Caco-2 (cell line): ENCODE data around the gene DYNC1H1. TPM values are rescaled to one million over a fixed set of nuclear protein-coding genes. Genes with fewer than 3 reads are reported as not detected.

Experiments
- BruUV-seq: library from RNA; stranded (reverse); fragments of 400-500 nt; replicated peaks from 2 replicates; lab custom pipeline; 2021; lab: Mats Ljungman, UMichigan
- CTCF ChIA-PET: fragments of 300-600 bp; sonication (Branson Sonifier 250); formaldehyde crosslinking; loops from one replicate; lab custom pipeline; 2022; ENCODE audit warnings: antibody characterized with exemption; lab: Charles Lee
- POLR2A ChIA-PET: fragments of 300-600 bp; sonication (Branson Sonifier 250); formaldehyde crosslinking; loops from one replicate; lab custom pipeline; 2022; ENCODE audit warnings: antibody characterized with exemption; lab: Charles Lee
- DNase-seq, 2 experiments: peaks; one replicate each; pipeline versions ENCODE4 v3.0.0 to v3.0.0-alpha.2; 2020 to 2022
- H3K27me3 ChIP-seq: replicated peaks from 2 replicates; pipeline ENCODE4 v1.6.0; 2011; ENCODE audit warnings: low read length; ENCODE audit not compliant: control insufficient read depth, insufficient read depth
- H3K36me3 ChIP-seq: 2 replicates; pipeline ENCODE4 v1.5.1; 2011; ENCODE audit warnings: low read length; ENCODE audit not compliant: control insufficient read depth, insufficient read depth
- H3K4me1 ChIP-seq: fragments of 250-450 bp; sonication (Bioruptor Pico); 2 replicates; pipeline ENCODE4 v1.5.1; 2020; ENCODE audit warnings: mild to moderate bottlenecking
- H3K4me3 ChIP-seq: 2 replicates; pipeline ENCODE4 v1.5.1; 2011; ENCODE audit warnings: low read depth, mild to moderate bottlenecking, control low read depth, low read length
- H3K9me3 ChIP-seq: fragments of 250-450 bp; sonication (Bioruptor Pico); 2 replicates; pipeline ENCODE4 v1.5.1; 2020; ENCODE audit warnings: mild to moderate bottlenecking, moderate library complexity
- H3K27ac Mint-ChIP-seq: one replicate; pipeline ENCODE4 v1.8.0; 2022; ENCODE audit warnings: mixed read lengths; ENCODE audit not compliant: unreplicated experiment
- H3K27me3 Mint-ChIP-seq: one replicate; pipeline ENCODE4 v1.8.0; 2022; ENCODE audit warnings: mixed read lengths; ENCODE audit not compliant: insufficient read depth, unreplicated experiment
- H3K36me3 Mint-ChIP-seq: one replicate; pipeline ENCODE4 v1.8.0; 2022; ENCODE audit warnings: mild to moderate bottlenecking, mixed read lengths; ENCODE audit not compliant: insufficient read depth, unreplicated experiment
- H3K4me1 Mint-ChIP-seq: one replicate; pipeline ENCODE4 v1.8.0; 2022; ENCODE audit warnings: low read depth, mixed read lengths; ENCODE audit not compliant: unreplicated experiment
- H3K4me3 Mint-ChIP-seq: one replicate; pipeline ENCODE4 v1.8.0; 2022; ENCODE audit warnings: mild to moderate bottlenecking, moderate library complexity, mixed read lengths; ENCODE audit not compliant: unreplicated experiment
- H3K9me3 Mint-ChIP-seq: one replicate; pipeline ENCODE4 v1.8.0; 2022; ENCODE audit warnings: mixed read lengths; ENCODE audit not compliant: unreplicated experiment
- CTCF ChIP-seq, 2 experiments: fragments of 200-600 bp in 1 of 2; IDR thresholded peaks; 1 replicate in 1 of 2; 2 replicates in 1 of 2; pipeline versions ENCODE4 v1.5.1 to v1.8.0; 2011 to 2022; ENCODE audit warnings: antibody characterized with exemption in 1 of 2, control low read depth in 1 of 2, inconsistent platforms in 1 of 2, low read depth in 1 of 2, low read length in 1 of 2, mild to moderate bottlenecking in 1 of 2, moderate library complexity in 1 of 2; ENCODE audit not compliant: insufficient read depth in 1 of 2, severe bottlenecking in 1 of 2, unreplicated experiment in 1 of 2
- intact Hi-C: fragments of 100-400 bp; cut with micrococcal nuclease; formaldehyde crosslinking; loops from one replicate; pipeline ENCODE4 v1.10.0; 2022; ENCODE audit not compliant: unreplicated experiment
- total RNA-seq: library from RNA; stranded (reverse); gene quantifications from 2 replicates; pipeline ENCODE4 v1.2.3, GENCODE V29; 2022

DYNC1H1 gene
- total RNA-seq, 1 experiment from 2014 or later = 351 TPM

DNA sequence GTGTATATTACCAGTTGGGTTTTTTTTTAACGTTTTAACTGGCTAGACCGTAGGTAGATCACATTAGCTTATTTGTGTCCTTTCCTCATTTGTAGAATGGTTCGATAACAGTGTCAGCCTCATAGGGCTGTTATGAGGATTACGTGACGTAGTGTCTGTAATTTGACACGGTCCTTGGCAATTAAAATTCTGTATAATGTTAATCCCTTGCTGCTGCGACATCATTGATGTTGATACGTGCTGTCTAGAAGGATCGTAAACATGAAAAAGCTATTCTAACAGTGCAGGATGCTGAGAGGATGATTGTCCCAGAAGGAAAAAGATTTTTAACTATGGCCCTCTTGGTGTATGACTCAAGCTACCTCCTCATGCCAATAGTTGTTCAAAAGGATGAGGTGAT is 71.5 kb downstream of the DYNC1H1 start:
- Mint-ChIP-seq H3K4me3 (no peak overlapping the region), H3K36me3 (peaks cover 65% of the 10 kb centered on the region), H3K27ac (no peak overlapping the region), H3K9me3 (no peaks in the 10 kb centered on the region), H3K27me3 (no peaks in the 10 kb centered on the region), H3K4me1 (no peaks in the 10 kb centered on the region)
- intact Hi-C loops = no loop called here
- Histone ChIP-seq H3K4me1 (no peaks in the 10 kb centered on the region), H3K4me3 (no peak overlapping the region), H3K27me3 (no peaks in the 10 kb centered on the region), H3K9me3 (no peaks in the 10 kb centered on the region), H3K36me3 (peaks cover 7% of the 10 kb centered on the region)
- POLR2A ChIA-PET = no interaction called here
- no peak for DNase-seq
- TF ChIP-seq CTCF (IDR thresholded peaks at IDR 0.05; ENCODE audit: insufficient read depth in 1 of 2, low read depth in 1 of 2, low read length in 1 of 2, severe bottlenecking in 1 of 2, unreplicated experiment in 1 of 2) = no peak
- CTCF ChIA-PET = no interaction called here
- BruUV-seq = no TSS peak

GRCh38 chr14:102037686-102038085 is 73.3 kb downstream of the DYNC1H1 start:
- no peak overlapping the region for H3K4me3 ChIP-seq
- Mint-ChIP-seq H3K27me3 (no peaks in the 10 kb centered on the region), H3K27ac (no peak overlapping the region), H3K4me1 (no peaks in the 10 kb centered on the region), H3K9me3 (no peaks in the 10 kb centered on the region), H3K36me3 (peaks cover 77% of the 10 kb centered on the region), H3K4me3 (no peak overlapping the region)
- H3K27me3 ChIP-seq = no peaks in the 10 kb centered on the region
- POLR2A ChIA-PET = no interaction called here
- H3K9me3 ChIP-seq = no peaks in the 10 kb centered on the region
- H3K4me1 ChIP-seq = no peaks in the 10 kb centered on the region
- intact Hi-C loops = no loop called here
- no TSS peak for BruUV-seq
- no peak for DNase-seq
- TF ChIP-seq CTCF (IDR thresholded peaks at IDR 0.05; ENCODE audit: insufficient read depth in 1 of 2, low read depth in 1 of 2, low read length in 1 of 2, severe bottlenecking in 1 of 2, unreplicated experiment in 1 of 2) = no peak
- H3K36me3 ChIP-seq = peaks cover 7% of the 10 kb centered on the region
- CTCF ChIA-PET = interaction anchor here (0.7 kb wide), 1 partner anchor 29 kb away, joined by 3 read pairs; no protein-coding TSS in a partner anchor

- H3K27me3 ChIP-seq = no peaks in the 10 kb centered on the region
- CTCF ChIA-PET = no interaction called here
- Mint-ChIP-seq H3K27me3 (no peaks in the 10 kb centered on the region), H3K27ac (no peak overlapping the region), H3K4me3 (no peak overlapping the region), H3K36me3 (peaks cover 77% of the 10 kb centered on the region), H3K9me3 (no peaks in the 10 kb centered on the region), H3K4me1 (no peaks in the 10 kb centered on the region)
- no peak for DNase-seq
- no peak overlapping the region for H3K4me3 ChIP-seq
- TF ChIP-seq CTCF (IDR thresholded peaks at IDR 0.05; ENCODE audit: insufficient read depth in 1 of 2, low read depth in 1 of 2, low read length in 1 of 2, severe bottlenecking in 1 of 2, unreplicated experiment in 1 of 2) = no peak
- BruUV-seq = no TSS peak
- POLR2A ChIA-PET = no interaction called here
- H3K9me3 ChIP-seq = no peaks in the 10 kb centered on the region
- intact Hi-C loops = no loop called here
- H3K4me1 ChIP-seq = no peaks in the 10 kb centered on the region
- peaks cover 4% of the 10 kb centered on the region for H3K36me3 ChIP-seq
These were observed 74.8 kb downstream of the DYNC1H1 start for GRCh38 chr14:102039157-102039556.
